Activated B cell treated with CpG ODN at 0.5 μM for 24 hours (primary cell): ENCODE measurements around the gene TRDMT1. TPM values are rescaled to one million over a fixed set of nuclear protein-coding genes. Genes with fewer than 3 reads are reported as not detected.

Source experiments
- ATAC-seq: fragments of 200-7000 bp; cut with Tn5 transposase; one replicate; pipeline ENCODE4 v1.10.0; 2021; ENCODE audit warnings: low read depth, mild to moderate bottlenecking, moderate library complexity
- CTCF ChIA-PET: fragments of 350-600 bp; sonication (Branson Sonifier 250); formaldehyde crosslinking; loops from one replicate; lab custom pipeline; 2021; ENCODE audit warnings: antibody characterized with exemption; lab: Charles Lee
- POLR2A ChIA-PET: fragments of 350-600 bp; sonication (Branson Sonifier 250); formaldehyde crosslinking; loops from one replicate; lab custom pipeline; 2021; ENCODE audit warnings: antibody characterized with exemption; lab: Charles Lee
- DNase-seq: peaks from one replicate; pipeline ENCODE4 v3.0.0; 2022
- H3K27ac Mint-ChIP-seq: one replicate; pipeline ENCODE4 v1.8.0; 2020; ENCODE audit warnings: mixed read lengths
- H3K27me3 Mint-ChIP-seq: one replicate; pipeline ENCODE4 v1.8.0; 2021; ENCODE audit warnings: mixed read lengths
- H3K36me3 Mint-ChIP-seq: one replicate; pipeline ENCODE4 v1.8.0; 2021; ENCODE audit warnings: low read depth, mixed read lengths
- H3K4me1 Mint-ChIP-seq: one replicate; pipeline ENCODE4 v1.8.0; 2021; ENCODE audit warnings: mixed read lengths
- H3K4me3 Mint-ChIP-seq: one replicate; pipeline ENCODE4 v1.8.0; 2020; ENCODE audit warnings: mild to moderate bottlenecking, mixed read lengths
- H3K9me3 Mint-ChIP-seq: one replicate; pipeline ENCODE4 v1.8.0; 2020; ENCODE audit warnings: mixed read lengths
- CTCF ChIP-seq: fragments of 200-600 bp; IDR thresholded peaks from one replicate; pipeline ENCODE4 v1.8.0; 2022; ENCODE audit warnings: antibody characterized with exemption, mild to moderate bottlenecking
- intact Hi-C: fragments of 100-400 bp; cut with micrococcal nuclease; formaldehyde crosslinking; loops from one replicate; pipeline ENCODE4 v1.15.1; 2024
- total RNA-seq: library from RNA; stranded (reverse); gene quantifications from 2 replicates; pipeline ENCODE4 v1.2.3, GENCODE V29; 2022

Gene TRDMT1
- total RNA-seq, 1 donor from 2014 or later = 19.9 TPM

DNA sequence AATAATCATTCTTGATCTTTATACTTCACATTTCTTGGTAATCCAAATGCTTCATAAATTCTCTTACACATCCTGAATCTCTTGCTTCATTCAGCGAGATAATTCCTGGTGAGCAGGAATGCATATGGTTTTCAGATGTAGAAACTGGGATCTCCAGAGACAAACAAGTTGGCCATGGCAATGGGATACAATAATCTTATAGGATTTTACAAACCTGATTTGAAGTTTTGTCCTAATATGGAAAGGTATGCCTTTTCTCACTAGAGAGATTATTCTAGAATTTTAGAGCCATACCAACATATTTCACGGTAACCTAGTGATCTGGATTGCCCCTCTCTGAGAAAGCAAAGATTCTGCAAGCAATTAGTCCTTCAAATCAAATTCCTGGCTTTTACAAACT lies 13.1 kb upstream of the TRDMT1 start:
- POLR2A ChIA-PET = interaction anchor here (0.7 to 2.9 kb wide), 2 partner anchors 13 to 15 kb away, joined by 3 to 59 read pairs; partner anchors contain the start of gene VIM
- TF ChIP-seq CTCF = no peak
- CTCF ChIA-PET = interaction anchor here (0.6 kb wide), 1 partner anchor 442 kb away, joined by 3 read pairs; no protein-coding TSS in a partner anchor
- H3K4me1 Mint-ChIP-seq = peaks cover 22% of the 10 kb centered on the region
- ATAC-seq = no peak
- H3K9me3 Mint-ChIP-seq = no peaks in the 10 kb centered on the region
- DNase-seq = no peak
- H3K36me3 Mint-ChIP-seq = peaks cover 16% of the 10 kb centered on the region
- no peaks in the 10 kb centered on the region for H3K27me3 Mint-ChIP-seq
- H3K4me3 Mint-ChIP-seq = no peak overlapping the region
- intact Hi-C loops = no loop called here
- no peak overlapping the region for H3K27ac Mint-ChIP-seq

DNA sequence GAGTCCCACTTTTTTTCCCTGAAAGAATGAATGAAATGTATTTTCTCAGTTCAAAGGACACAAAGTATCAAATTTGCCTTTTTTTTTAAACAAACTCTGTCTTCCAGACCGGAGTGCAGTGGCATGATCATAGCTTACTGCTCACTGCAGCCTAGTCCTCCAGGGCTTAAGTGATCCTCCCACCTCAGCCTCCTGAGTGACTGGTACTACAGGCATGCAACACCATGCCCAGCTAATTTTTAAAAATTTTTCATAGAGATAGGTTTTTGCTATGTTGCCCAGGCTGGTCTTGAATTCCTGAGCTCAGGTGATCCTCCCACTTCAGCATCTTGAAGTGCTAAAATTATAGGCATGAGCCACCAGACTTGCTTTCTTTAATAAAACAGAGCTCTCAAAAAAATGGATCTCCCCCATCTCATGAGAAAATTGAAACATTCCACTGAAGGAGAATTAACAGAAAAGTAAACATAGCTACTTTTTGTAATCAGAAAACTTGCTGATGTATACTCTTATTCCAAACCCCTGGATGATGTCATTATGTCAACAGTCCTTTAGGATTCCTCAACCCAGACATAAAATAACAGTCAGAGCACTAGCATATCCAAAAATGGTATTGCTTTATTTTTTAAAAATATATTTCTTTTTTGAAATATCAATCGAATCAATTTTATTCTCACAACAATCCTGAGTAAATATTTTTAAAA lies 12.3 kb upstream of the TRDMT1 start:
- intact Hi-C loops = no loop called here
- Mint-ChIP-seq H3K9me3 (no peaks in the 10 kb centered on the region), H3K27ac (no peak overlapping the region), H3K36me3 (peaks cover 16% of the 10 kb centered on the region), H3K27me3 (no peaks in the 10 kb centered on the region), H3K4me1 (peaks cover 22% of the 10 kb centered on the region), H3K4me3 (no peak overlapping the region)
- POLR2A ChIA-PET = interaction anchor here (0.7 kb wide), 1 partner anchor 14 kb away, joined by 3 read pairs; no protein-coding TSS in a partner anchor
- CTCF ChIA-PET = no interaction called here
- ATAC-seq (no peak), DNase-seq (no peak)
- TF ChIP-seq CTCF = no peak

DNA sequence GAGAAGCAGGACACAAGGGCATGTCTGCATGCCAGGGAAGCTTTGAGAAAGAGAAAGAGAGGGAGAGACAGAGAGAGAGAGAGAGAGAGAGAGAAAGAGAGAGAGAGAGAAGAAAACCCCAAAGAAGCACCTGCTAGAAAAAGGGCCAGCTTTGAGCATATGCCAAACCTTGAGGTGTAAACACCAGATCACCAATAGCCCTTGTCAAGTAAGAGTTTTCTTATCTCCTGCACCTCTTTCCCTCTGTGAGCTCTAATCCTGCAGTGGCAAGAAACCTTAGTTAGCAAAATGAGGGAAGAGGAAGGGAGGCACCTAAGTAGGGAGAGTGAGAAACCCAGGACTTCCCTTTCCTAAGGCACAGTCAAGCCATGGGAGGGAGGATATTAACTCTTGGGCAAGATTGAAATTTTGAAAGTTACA lies 11.3 kb upstream of the TRDMT1 start:
- intact Hi-C loops = no loop called here

GRCh38 chr10:17210361-17210760 lies 8.9 kb upstream of the TRDMT1 start:
- Mint-ChIP-seq H3K9me3 (no peaks in the 10 kb centered on the region), H3K4me1 (peaks cover 17% of the 10 kb centered on the region), H3K4me3 (no peak overlapping the region), H3K27ac (no peak overlapping the region), H3K27me3 (no peaks in the 10 kb centered on the region), H3K36me3 (peaks cover 14% of the 10 kb centered on the region)
- no peak for TF ChIP-seq CTCF
- ChIA-PET CTCF (no interaction called here), POLR2A (interaction anchor here (1.9 kb wide), 1 partner anchor 18 kb away, joined by 5 read pairs; no protein-coding TSS in a partner anchor)
- DNase-seq (no peak), ATAC-seq (no peak)
- intact Hi-C loops = no loop called here

More for the DNA sequence above, 11.3 kb upstream of the TRDMT1 start:
- Mint-ChIP-seq H3K4me3 (no peak overlapping the region), H3K27ac (no peak overlapping the region), H3K36me3 (peaks cover 16% of the 10 kb centered on the region), H3K9me3 (no peaks in the 10 kb centered on the region), H3K4me1 (peaks cover 19% of the 10 kb centered on the region), H3K27me3 (no peaks in the 10 kb centered on the region)
- POLR2A ChIA-PET = no interaction called here
- TF ChIP-seq CTCF = no peak
- CTCF ChIA-PET = no interaction called here
- ATAC-seq (no peak), DNase-seq (no peak)

DNA sequence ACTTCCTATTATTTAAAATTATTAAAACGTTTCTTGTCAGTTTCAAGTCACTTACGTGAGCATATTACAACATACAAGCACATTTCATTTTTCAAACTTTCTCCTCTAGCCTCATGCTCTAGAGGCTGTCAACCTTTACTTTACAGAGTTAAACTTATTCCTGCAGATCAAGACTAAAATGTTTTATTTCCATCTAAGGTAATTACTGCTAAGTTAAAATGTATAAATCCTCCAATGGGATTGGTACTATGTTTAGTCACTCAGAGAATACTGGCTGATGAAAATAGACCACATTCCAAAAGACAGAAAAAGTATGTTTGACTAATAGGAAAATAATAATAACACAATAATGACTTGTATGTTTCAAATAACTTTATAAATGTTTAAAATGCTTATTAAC lies 8.4 kb upstream of the TRDMT1 start:
- H3K36me3 Mint-ChIP-seq = peaks cover 14% of the 10 kb centered on the region

More for the DNA sequence above, 8.4 kb upstream of the TRDMT1 start:
- TF ChIP-seq CTCF = no peak
- no peak for DNase-seq
- CTCF ChIA-PET = no interaction called here
- POLR2A ChIA-PET = no interaction called here
- Mint-ChIP-seq H3K9me3 (no peaks in the 10 kb centered on the region), H3K27me3 (no peaks in the 10 kb centered on the region), H3K27ac (no peak overlapping the region), H3K4me3 (no peak overlapping the region), H3K4me1 (peaks cover 17% of the 10 kb centered on the region)
- intact Hi-C loops = no loop called here
- ATAC-seq = no peak
